Activated T-helper 1 cell treated with Interleukin-2 at 50 U/mL for 16 hours (primary cell): Measurements from ENCODE around the gene TIAM2.
"Not testable (repeated sequence)": the region's sequence is repeated elsewhere in the genome, so short reads cannot be mapped to it uniquely, and the experiment has no call there.

ENCODE experiments used
- DNase-seq: peaks from one replicate; pipeline ENCODE4 v3.0.0-alpha.2; 2020; ENCODE audit warnings: low read depth

TIAM2 gene

DNA sequence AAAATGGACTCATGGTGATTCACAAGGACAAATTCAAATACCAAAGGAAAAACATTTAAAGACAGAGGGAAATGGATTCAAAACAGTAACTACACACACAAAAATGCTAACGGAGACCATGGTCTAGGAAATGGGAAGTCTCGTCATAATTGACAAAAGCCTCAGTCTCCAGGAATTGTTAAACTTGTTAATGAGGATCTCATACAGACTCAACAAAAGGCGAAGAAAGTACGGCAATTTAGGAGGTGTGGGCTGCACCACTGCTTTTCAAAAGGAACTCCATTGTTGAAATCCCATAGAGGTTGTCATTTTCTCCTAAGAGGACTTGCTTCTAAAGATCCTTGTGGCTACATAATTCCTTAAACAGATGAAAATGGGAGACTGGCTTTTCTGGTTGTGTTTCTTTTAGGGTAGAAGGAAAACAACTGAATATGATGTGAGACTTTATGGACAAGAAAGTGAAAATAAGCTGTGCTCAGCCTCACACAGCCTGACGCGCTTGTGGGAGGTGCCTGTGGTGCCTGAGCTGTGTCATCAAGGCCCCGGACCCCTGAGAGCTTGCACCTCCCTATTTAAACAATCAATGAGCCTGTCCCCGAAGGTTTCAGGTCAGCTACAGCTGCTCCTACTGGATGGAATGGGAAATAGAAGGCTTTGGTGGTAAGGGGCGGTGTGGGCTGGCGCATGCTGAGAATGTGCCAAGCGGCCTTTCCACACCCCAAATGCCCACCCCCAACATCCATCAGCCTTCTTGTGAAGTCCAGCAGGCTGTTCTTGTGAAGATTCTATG is 266.2 kb downstream of the TIAM2 start:
- DNase-seq: no peak

DNA sequence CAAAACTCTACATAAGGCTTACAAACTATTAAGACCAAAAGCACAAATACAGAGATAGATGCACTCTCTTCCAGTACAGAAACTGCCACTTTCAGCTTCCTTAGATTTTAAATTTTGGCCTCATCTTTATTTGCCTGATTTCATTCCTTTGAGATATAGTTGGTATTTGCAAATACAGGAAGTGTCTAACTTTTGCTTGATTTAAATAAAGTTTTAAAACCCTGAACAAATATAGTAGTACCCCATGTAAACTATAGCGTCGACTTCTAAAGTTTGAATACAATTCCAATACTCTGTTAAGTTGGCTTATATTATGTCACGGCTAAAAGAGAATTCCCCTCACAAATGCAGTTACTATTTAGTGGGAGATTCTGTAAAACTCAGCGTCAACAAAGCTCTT is 267.5 kb downstream of the TIAM2 start:
- no peak for DNase-seq

DNA sequence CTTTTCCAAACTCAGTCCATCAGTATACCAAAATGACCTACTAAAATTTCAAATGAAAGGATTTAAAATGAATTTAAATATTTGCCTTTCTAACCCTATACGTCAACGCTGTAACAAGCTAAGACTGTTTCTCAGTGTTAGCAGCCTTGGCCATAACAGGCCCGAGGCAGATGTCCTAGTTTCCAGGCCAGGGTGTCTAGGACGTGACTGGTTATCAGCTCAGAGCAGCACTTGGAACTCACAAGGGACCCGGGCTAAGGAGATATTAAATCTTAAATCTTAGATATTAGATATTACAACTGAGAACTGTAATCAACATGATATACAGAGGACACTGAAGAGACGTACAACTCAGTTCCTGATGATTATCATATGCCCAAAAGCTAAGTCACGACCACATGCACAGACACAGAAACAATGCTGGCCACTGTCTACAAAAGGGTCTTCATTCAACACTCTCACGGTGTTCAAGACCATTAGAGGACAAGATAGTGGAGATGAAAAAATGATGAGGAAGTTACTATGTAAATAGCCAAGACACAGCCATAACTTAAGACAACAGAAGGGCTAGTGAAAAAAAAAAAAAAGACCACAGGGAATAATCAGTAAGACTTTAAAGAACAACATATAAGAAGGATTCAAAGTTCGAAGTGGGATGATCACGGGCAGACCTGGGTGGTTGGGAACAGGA is 268.4 kb downstream of the TIAM2 start, which contains the start of gene CLDN20:
Gene CLDN20, plus strand, starts transcription at position 641 of the 691 bp plus-strand sequence. CDS start 11,707 bp downstream, outside the sequence.
- no peak for DNase-seq

DNA sequence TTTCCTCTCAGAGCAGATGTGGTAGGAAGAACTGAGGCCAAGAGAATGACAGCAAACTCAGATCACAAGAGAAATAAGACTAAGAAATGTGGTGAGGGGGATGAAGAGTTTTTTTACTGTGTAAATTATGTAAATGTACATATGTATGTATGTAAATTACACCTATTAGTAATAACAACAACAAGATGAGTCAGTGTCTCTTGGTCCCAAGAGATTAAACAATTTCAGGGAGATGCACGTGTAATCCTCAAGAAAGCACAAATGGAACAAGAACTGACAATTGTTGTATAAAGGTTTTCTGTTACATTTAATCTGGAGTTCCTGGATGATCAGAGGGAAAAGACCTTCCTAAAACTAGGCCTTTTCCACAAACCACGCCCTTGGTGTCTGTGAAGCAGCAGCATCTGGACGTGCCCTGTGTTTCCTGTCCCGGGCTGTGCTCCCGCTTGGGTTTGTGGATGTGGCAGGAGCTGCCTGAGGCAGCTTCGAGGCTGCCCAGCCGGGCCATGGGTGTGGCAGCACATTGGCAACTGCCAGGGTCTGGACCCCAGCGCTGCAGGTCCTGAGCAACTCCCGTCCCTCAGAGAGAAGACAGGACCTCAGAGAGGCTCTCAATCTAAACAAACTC is 269.7 kb downstream of the TIAM2 start:
- DNase-seq: no peak

DNA sequence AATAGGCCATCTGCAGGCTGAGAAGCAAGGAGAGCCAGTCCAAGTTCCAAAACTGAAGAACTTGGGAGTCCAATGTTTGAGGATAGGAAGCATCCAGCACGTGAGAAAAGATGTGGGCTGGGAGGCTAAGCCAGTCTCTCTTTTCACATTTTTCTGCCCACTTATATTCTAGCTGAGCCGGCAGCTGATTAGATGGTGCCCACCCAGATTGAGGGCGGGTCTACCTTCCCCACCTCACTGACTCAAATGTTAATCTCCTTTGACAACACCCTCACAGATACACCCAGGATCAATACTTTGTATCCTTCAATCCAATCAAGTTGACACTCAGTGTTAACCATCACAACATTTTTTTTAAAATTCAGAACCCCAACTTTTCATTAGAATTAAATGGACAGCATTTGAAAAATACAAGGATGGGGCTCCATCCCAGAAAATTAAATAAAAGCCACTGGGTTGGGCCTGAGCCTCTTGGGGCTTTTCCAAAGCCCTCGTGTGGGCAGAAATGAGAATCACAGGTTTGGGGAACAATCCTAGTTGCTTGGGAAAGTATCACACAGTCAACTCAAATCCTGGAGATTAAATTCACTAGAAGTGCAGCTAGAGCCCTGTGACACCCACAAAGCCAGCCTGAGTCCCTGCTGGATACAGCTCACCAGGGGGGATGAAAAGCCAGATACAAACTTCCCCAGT is 270.9 kb downstream of the TIAM2 start:
- no peak for DNase-seq

DNA sequence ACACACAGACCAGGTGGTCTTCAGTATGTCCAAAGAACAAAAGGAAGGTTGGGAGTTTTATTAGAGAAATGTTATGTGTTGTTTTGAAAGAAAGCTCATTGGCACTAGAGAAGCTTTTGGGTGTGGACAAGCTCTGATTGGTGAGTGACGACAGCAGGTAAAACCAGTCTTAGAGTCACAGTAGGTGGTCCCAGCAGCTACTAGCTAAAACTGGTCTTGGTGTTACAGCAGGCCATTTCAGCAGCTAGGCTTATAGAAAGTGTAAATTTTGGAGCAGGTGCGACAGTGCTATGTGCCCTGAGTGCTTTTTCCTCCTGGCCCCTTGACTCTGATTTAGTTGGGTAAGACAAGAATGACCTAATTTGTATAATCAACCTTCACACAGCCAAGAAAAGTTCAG is 272.3 kb downstream of the TIAM2 start:
- DNase-seq: no peak

DNA sequence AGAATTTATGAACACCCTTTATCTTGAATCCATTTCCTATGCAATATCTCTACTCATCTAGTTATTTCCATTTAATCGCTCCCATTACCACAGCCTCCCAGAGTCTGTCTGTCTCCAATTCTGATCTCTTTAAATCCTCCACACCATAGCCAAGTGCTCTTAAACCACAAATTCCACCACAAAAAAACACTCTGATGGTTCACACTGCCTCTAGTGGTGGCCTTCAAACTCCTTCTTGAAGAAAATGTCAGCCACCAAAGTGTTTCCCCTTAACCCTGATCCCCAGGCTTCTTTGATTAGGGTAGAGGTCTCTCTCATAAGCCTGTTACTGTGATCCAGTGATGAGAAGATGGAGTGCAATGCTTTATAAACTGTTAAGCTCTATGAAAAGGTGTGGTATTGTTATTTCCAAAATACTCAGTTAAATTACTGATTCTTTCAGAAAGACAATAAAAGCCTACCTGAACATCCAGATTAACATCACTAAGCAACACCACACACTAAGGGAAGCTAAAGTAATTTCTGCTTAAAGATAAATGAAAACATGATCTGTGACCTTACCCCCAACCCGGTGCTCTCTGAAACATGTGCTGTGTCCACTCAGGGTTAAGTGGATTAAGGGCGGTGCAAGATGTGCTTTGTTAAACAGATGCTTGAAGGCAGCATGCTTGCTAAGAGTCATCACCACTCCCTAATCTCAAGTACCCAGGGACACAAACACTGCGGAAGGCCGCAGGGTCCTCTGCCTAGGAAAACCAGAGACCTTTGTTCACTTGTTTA is 273.2 kb downstream of the TIAM2 start:
- DNase-seq: not testable (repeated sequence)

DNA sequence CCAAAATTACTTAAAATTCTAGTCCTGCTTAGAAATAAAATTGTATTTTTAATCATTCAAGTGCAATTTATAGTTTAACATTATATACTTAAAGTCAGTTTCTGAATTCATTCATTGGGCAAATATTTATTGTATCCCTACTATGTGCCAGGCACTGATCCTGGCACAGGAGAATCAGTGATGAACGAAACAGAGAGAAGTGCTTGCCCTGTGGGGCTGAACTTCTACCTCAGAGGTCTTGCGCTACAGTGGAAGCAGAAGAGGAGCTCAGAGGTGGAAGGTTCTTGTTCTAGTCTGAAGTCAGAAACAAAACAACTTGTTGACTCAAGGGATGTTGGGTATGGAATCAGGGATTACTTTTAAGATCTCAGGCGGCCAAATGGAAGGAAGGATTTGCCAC is 274.6 kb downstream of the TIAM2 start:
- DNase-seq: no peak

DNA sequence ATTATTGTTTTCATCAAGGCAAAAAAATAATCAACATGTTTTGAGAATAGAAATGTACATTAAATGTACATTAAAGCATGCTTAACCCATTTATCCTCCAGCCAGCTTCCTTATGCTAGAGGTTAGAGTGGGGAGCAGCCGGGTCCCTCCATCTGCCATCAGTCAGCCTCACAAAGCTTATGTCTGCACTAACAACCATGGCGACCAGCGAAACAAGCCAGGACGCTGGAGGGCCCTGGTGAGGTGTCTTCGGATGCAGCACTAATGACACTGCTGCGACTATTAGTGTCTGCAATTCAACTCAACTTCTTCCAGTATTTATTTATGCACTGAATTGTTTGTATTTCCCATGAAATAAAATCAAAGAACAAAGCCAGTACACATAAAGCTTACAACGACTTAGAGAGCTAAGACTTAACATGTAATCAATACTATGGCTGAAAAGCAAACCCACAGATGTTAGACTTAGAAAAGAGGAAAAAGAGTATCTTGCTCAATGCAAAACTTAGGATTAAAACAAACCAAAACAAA is 275.5 kb downstream of the TIAM2 start:
- no peak for DNase-seq

DNA sequence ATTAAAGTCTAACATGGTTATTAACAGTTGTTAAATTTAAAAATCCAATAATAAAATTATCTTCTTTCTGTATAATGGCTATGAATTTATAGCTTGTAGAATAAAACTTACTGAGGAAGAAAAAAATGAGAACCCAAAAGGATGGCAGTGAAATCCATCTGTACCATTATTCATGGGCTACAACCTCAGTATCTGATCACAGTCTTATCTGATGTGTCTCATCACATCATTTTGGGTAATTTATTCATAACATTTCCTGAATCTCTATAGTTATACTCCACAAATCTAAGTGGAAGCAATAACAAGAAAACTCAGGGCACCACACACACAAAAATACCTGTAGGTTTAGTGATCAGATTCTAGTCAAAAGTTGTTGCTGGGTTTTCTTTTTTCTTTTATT is 276.0 kb downstream of the TIAM2 start:
- DNase-seq: no peak

DNA sequence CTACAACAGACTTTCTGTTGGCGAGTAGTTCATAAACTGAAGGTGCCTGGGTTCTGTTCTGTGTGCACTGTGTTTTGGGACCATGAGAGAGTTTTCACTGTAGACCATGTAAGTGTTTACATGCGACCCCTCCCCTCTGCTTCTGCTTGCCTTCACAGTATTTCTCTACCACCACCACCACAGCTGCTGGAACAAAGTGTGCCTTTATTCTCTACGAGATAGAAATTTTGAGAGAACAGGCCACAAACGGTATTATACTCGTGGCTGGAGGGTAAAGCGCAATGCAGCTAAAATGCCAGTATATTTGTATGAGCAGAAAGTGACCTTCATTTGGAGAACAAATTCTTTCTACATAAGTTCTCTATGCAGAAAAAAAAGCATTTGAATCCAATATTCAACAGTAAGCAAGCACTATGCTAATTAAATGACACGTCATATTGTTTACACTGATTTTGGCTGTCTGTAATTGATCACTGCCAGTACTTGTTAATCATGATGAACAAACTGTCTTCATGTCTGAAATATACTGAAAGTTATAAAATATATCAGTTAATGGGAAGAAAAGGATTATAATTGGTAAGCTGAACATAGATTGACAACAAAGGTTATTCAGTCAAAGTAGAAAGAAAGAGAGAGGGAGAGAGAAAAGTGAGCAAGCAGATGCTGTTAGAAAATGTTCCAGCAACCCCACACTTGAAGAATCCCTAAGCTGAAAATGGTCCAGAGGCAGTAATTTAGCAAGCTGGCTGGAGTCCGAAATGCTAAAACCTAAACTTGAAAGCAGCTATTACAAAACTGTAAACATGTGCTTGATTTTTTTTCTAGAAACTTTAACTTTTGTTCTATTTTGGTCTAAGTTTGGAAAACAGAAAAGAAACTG is 277.5 kb downstream of the TIAM2 start:
- DNase-seq: no peak

DNA sequence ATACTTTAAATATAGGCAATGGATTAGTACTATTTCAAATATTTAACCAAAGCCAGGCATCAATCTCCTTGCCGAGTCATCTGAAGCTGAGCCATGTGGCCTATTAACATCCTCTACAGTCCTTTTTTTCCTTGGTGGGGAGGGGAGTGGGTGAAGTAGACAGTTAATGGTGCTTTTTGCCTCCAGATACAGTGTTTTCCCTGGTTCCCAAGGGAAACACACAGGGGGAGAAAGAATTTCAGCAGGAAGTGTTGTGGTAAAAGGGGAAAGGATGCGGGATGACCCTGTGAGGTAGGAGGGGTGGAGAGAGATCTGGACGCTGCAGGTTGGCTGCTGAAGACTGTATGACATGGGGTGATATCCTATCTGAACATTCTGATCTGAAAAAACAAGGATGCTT is 278.3 kb downstream of the TIAM2 start:
- DNase-seq: no peak

DNA sequence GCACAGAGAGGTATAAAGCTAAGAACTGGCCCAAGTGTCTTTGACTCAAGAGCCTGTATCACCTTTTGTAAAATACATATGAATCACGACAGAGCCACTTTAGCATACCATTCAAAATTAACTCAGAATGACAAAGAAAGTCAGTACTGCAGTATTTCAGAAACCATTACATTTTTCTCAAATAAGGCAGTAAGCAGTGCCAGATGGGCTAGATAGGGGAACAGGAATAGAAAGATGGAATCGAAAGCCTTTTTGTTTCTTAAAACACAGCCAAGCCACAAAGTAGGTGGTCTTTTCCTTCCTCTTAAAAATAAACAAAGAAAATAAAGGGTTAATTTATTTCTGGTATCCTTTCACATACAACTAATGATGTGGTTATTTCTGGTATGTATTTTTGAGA is 279.0 kb downstream of the TIAM2 start:
- no peak for DNase-seq

DNA sequence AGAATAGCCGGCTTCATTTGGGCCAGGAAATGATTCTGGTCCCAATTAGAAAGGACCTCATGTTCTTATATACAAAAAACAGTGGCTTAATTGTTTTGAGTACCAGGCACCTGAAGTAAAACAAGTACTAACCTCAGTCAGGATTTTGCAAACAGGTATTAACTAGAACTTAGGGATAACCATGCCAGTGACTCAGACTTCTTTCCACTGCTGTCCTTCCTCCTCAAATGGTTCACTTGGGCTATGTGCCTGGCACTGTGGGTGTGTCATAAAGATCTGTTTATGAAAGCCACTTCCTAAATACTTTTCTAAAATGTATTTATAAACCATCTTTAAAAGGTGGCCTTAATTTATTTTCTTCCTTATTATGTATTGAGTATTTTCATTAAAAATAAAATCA is 279.4 kb downstream of the TIAM2 start:
- DNase-seq: no peak

DNA sequence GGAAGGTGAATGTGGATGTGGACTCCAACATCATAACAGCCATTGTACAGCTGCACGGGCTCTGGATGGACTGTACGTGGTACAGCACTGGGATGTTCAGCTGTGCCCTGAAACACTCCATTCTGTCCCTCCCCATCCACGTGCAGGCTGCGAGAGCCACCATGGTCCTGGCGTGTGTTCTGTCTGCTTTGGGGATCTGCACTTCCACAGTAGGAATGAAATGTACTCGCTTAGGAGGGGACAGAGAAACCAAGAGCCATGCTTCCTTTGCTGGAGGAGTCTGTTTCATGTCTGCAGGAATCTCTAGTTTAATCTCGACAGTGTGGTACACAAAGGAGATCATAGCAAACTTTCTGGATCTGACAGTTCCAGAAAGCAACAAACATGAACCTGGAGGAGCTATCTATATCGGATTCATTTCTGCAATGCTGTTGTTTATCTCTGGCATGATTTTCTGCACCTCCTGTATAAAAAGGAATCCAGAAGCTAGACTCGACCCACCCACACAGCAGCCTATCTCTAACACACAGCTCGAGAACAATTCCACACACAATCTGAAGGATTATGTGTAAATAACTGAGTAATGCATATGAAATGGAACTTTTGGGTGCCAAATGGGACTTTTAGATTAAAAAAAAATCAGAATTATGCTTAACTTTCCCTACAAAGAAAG is 280.8 kb downstream of the TIAM2 start:
- no peak for DNase-seq

DNA sequence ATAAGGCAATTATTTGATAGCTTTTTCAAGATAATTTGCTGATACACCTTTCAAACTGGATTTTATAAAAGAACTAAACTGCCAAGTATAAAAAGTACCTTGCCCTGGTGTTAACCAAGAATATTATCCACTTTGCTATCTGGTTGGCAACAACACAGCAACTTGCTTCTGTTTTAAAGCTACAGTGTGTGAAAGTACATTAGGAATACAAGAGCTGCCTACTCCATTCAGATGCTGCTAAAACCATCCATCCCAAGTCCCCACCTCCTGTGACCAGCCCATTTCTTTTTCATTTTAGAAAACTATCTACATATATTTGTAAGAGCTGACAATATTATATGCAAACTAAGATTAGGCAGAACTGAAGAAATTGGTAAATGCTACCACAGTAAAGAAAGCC is 281.5 kb downstream of the TIAM2 start:
- no peak for DNase-seq

DNA sequence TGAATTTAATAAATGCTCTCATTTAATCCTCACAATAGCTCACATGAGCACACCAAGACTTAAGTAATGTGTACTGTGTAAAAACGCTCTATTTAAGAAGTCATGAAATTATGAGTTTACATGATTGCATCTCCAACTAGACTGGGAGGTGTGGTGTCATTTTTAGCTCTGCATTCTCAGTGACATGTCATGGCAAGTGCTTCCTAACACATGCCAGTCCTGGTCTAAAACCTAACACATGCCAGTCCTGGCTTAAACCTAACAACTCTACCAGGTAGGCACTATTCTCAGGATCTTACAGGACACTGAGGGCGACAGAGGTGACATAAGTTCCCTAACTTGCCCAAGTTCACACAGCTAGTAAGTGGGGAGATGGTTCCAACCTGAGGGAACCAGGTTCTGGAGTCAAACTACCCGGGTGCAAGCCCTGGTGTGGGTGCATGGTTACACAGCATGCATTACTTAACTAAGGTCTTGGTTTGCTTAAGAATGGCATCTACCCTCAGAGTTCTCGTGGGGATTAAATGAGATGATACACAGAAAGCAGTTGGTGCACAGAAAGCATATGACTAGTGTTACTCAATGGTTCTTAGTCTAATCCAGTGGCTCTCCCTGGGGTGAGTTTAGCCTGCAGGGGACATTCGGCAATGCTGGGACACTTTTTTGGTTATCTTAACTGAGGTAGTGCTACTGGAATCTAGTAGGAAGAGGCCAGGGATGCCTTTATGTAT is 283.4 kb downstream of the TIAM2 start:
- DNase-seq: no peak

DNA sequence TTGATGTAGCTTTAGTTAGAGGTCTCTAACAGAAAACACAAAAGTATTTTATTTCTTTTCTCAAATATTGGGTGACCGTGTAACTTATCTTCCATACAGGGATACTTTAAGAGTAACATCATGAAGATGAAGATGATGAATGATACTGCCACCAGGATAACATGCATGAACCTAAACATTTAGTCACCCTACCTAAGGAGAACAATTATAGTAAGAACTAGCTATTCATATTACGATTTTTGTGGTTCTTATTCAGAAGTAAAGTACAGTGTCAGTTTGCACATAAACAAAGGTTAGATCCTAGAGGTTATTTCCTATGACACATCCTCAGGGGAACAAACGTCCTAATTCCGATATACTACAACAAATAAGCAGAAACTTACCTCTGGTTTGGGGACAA is 289.7 kb downstream of the TIAM2 start:
- DNase-seq: no peak

DNA sequence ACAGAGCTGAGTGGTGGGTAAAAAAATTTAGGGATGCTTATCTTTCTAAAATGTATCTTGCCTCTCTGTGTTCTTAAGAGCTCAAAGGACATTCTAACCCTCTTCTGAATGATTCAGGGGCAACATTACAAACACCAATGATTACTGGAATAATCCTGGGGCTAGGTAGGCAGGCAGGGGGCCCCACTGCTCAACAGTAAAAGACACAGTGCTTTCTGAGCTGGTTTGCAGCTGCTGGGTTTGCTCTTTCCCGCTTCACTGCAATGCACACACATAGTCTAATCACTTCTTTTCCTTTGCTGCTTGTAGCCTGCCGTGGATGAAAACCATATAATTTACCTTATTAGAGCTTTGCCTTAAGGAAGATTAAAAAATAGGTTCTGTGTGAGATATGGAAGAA is 292.6 kb downstream of the TIAM2 start:
- DNase-seq: no peak
